C1 segment of cervical spinal cord (tissue), 14 donors: Measurements from ENCODE around the gene NUP160.
"Not testable (repeated sequence)": the region's sequence is repeated elsewhere in the genome, so short reads cannot be mapped to it uniquely, and the experiment has no call there.

ENCODE experiments used
- DNase-seq, 14 donors: peaks; one replicate each; lab custom pipeline; 2025; lab: John Stamatoyannopoulos, UW

The NUP160 gene

DNA sequence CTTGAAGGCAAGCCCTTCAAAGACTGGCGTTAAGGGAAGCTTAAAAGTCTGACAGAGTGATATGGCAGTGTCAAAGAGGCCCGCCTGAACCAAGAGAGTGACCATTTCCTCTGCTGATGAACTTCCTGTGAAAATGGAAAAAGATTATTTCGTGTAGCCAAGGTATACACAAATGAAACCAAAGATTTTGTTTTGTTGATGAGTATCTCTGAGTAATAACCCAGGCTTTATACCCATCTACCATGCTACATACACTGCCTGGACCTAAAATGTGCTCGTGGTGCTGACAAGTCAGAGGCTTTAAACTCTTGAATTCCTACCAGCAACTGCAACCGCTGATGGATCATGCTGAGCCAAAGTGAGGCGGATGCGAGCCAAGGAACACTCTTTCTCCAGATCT is 60.0 kb downstream of the NUP160 start:
- no peak for DNase-seq

DNA sequence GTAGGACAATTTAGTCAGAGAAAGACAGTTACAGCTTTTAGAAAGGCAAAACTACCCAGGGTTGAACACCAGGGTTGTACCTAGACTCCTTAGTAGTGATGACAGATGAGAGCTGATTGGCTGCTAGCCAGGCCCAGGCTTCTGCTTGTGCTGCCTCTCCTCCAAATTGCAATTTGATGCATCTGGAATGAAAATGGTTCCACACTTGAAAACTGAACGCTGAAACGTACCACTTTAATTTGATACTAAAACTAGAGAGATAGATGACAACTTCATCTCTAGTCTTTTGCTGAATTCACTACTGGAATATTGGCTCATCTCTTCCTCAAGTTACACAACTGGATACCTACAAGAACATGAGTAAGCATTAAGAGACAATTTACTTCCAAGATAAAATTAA is 61.8 kb downstream of the NUP160 start:
- DNase-seq: no peak

DNA sequence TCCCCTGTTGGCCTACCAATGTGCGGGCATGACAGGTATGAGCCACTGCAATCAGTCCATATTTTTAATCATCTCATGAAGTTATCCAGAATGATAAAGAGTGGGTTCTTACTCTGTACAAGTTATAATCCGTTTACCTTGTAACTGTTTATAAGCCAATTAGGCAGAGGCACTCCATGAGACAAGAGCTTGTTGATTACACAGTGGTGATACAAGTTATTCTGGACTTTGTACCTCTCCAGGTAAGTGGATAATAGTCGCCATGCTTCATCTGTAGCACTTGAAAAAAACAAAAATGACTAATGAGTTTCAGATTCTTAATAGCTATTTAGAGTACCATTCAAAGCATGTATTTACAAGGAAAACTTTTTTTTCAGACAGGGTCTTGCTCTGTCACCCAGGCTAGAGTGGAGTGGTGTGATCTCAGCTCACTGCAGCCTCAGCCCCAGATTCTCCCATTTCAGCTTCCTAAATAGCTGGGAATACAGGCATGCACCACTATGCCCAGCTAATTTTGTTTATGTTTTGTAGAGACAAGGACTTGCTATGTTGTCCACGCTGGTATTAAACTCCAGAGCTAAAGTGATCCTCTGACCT is 63.3 kb downstream of the NUP160 start:
- DNase-seq: no peak

DNA sequence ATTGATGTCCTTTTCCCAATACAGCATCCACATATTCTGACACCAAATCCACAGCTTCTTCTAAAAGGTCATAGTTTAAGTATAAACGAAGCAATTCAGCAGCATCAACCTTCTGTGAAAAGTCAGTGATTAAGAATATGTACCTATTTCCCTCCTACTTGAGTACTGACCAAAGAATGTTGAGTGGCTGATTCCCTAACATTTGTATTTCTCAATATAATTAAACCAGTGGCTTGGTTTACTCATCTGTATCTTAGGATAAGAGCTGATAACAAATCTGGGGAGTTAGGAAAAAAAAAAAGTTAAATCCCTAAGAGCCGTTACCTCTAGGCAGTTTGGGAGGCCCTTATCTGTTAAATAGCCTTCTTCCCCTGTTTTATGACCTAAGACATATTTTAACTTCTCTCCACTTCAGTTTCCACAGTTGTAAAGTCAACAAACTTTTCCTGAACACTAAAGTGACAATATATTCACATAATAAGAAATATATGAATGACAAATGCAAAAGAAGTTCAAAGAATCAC is 65.0 kb downstream of the NUP160 start:
- no peak for DNase-seq

DNA sequence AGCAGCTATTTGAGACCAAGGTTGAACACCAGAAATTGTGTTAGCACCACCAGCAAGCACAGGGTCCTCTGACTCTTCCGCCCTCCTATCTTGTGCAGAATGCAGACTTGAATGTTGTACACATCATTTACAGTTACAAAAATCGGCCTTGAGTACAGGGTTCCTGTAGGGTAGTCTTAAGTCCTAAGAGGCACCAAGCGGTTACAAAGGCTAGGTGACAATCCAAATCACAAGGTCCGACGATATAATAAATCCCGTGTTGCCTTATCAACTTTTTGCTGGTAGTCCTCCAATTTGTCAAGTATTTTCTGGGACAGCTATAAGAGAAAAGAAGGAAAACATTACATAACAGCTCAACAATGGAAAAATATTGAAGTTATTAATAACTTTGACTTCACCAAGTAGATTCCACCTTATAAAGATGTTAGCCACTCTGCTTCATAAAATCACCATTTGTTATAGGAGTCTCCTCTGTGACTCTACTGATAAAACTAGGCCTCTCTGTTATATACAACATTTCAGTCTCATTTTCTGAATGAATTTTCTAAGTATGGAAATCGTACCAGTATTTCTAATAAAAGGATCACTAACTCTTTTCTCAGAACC is 69.2 kb downstream of the NUP160 start:
- DNase-seq: no peak

DNA sequence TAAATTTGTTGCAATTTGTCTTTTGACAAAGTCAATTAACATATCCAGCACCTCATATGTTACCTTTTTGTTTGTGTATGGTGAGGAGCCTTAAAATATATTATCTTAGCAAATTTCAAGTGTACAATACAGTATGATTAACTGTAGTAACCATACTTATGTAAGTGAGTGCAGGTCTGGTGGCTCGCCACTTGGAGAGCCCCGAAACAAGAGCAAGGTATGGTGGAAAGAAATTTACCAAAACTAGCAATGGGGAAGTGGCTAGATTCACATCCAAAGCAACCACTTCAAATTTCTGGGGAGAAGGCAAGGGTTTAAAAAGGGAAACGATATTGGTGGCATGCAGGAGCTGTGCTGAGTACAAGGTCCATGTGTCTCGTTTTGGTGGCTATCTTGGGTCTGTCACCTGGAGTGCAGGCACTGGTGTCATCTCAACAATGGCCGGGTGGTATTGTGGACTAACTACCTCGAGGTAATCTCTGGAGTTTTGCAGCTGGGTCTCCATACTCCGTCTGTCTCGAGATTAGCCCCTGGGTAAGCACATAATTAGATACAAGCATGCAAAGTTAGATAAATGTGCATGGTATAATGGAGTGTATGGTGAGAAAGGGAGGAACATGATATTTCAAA is 72.8 kb downstream of the NUP160 start:
- DNase-seq: no peak

DNA sequence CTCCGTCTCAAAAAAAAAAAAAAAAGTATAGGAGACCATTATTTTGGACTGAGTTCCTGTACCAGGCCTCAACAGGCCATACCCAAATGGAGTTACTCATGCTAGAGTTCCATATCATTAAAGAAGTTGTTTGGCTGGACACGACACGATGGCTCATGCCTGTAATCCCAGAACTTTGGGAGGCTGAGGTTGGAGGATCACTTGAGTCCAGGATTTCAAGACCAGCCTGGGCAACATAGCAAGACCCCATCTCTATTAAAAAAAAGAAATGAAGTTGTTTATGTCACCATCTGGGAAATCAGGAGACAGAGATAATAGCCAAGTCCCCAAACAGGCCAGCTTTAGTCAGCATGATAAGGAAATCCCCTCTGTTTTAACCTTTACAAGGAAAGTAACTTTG is 74.3 kb downstream of the NUP160 start:
- DNase-seq: no peak

DNA sequence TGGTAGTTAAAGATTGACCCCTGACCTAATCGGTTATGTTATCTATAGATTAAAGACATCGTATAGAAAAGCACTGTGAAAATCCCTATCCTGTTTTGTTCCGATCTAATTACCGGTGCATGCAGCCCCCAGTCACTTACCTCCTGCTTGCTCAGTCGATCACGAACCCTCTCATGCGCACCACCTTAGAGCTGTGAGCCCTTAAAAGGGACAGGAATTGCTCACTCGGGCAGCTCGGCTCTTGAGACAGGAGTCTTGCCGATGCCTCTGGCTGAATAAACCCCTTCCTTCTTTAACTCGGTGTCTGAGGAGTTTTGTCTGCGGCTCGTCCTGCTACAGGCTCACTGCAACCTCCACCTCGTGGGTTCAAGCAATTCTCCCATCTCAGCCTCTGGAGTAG is 78.6 kb downstream of the NUP160 start:
- DNase-seq: peak in 1 of 14 donors; percentile 3

DNA sequence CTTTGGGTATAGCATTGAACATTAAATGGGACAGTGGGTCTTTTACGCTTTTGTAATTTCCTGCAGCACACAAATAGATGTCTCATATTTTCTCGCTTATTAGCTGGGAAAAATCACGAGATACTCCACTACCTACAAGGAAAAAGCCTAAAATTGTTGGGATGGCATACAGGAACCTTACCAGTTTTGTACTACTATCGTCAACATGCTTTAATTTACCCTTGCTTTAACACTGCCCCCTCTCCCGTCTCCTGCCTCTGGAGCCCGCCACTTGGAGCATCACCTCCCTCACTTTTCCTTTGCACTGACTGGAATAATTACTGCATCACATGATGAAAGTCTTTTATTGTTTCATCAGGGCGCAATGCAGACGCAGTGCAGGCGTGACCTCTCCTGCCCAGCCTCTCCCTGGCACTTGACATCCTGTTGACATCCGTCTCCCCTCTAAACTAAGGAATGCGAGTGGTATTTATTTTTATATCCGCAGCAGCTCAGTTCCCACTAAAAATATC is 80.0 kb downstream of the NUP160 start:
- DNase-seq: peak in 13 of 14 donors; percentile 7 to 65 (median 44)

DNA sequence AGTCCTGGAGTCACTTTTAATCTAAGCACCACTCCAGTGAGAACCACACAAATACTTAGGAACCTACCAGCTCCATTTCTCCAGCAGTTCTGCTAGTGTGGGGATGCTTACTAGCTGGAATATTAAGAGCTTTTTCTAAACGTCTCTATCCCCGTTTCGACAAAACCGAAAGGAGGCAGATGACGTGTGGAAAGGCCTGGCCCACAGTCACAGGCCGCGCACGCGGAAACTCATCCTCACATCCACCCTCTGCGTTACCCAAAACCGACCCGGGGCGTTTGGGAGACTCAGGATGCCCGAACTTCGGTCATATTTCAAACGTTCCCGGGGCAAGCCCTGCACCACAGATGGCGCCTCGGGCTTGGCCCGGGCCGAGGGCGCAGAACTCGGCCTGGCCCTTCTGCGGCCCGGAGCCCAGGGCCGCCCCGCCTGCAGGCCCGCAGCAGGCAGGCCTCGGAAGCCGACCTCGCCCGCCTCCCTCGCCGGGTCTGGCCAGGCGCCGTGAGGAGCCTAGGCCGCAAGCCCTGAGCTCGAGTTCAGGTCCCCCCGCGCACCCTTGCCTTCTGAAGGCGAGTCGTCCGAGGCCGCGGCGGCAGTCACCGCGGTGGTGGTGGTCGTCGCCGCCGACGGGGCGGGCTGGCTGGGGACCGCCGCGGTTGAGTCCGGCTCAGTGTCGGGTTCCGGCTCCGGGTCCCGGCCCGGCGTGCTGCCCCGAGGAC is 81.5 kb downstream of the NUP160 start:
- DNase-seq: peak in 13 of 14 donors; percentile 21 to 84 (median 73)

DNA sequence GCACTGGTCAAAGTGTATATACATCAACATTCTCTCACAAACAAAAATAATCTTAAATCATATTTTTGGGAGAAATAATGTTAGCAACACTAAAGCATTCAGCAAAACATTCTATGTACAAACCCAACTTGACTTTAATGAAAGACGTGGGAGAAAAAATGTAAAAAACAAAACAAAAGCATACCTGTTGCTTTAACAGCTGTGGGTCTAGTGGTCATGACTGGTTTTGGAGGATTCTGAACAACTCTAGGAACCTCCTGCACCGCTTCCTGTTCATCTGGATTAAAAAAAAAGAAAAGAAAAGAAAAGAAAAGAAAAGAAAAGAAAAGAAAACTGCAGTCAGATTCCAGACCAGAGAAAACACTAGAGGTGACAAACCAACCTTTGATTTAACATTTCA is 83.1 kb downstream of the NUP160 start:
- no peak for DNase-seq

DNA sequence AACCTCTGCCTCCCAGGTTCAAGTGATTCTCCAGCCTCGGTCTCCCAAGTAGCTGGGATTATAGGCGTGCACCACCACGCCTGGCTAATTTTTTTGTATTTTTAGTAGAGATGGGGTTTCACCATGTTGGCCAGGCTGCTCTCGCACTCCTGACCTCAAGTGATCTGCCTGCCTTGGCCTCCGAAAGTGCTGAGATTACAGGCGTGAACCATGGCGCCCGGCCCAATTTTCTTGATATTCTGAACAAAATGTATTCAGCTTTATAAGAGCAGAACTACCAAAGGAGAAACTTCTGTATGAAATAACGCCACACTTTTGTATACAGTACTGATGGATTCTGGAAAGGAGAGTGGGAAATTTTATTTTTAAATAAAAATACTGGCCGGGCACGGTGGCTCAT is 88.9 kb downstream of the NUP160 start:
- not testable (repeated sequence) for DNase-seq

DNA sequence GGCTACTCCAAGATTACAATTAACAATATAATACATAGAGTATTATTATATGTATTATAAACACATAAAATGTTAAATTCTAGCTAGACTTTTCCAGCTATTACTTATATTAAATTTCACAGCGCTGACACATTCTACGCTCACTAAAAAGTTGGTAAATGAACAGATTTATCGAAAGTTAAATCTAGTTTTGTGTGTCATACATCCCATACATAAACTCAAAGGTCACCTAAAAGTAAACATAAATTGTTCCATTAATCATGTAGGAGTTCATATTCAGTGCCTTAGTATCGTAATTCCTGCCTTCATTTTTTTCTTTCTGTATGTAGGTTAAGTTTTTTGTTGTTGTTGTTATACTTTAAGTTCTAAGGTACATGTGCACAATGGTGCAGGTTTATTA is 91.9 kb downstream of the NUP160 start:
- no peak for DNase-seq

DNA sequence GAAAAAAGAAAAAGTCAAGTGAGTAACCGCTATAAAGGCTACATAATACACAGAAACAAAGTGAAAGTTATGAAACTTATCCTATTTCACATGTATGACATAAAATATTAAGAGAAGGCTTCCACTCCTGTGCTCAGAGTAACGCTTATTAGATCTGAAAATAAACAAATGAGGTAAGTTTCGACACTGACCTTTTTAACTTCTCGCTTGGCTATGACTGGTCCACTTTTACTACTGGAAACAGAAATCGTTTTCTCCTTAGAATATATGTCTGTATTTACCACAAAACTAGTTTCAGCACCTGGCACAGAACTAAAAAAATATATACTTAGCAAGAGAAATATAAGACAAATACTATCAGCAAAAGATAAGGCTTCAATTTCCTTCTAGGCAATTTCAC is 97.4 kb downstream of the NUP160 start:
- no peak for DNase-seq

DNA sequence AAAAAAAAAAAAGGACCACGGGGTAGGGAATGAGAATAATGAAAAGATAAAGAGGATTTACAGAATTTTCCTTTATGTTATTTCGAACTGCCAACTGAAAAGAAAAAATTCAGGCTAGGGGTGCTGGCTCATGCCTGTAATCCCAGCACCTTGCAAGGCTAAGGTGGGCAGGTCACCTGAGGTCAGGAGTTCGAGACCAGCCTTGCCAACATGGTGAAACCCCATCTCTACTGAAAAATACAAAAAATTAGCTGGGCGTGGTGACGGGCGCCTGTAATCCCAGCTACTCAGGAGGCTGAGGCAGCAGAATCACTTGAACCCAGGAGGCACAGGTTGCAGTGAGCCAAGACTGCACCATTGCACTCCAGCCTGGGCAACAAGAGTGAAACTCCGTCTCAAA is 105.7 kb downstream of the NUP160 start:
- not testable (repeated sequence) for DNase-seq

DNA sequence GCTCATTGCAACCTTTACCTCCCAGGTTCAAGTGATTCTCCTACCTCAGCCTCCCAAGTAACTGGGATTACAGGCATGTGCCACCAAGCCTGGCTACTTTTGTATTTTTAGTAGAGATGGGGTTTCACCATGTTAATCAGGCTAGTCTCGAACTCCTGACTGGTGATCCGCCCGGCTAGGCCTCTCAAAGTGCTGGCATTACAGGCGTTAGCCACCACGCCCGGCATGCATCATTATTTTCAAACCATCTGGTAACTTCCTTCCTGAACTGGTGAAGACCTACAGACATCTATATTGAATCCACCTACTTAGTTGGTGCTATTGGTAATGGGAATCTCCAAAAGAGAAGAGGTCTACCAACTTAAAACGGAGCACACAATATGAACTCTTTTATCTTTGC is 110.3 kb downstream of the NUP160 start:
- DNase-seq: not testable (repeated sequence)

DNA sequence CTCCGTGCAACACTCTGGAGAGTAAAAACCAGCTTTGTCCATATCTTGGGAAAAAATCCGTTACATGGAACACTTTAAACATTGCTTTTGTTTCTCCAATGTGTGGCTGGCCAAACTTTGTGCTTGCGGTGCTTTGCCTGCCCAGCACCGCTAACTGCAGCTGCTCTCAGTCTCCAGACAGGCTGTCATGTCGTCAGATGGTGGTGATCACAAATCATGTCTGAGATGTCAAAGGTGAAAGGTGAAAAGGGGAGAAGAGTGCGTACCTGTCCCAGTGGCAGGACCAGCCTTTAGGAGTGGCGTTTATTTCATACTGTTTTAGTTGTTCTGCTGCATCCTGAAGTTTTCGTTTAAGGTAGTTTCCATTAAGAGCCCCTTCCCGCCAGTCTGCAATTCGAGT is 115.9 kb downstream of the NUP160 start:
- no peak for DNase-seq

DNA sequence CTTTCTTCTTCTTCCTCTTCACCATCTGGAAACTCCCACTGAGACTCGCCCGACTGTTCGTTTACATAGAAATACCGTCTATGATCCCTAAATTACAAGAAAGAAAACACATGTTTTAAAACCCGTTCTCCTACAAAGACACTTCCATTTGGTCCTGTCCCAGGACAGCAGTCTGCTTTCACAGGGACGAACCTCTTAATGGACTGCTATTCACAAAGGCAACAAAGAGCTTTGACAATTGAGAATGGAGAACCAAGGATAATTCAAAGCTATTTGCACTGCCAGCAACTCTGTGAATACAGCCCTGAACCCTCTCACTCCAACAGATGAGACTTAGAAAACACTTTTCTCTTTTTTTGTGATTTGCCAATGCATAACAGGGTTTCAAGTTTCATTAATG is 116.7 kb downstream of the NUP160 start:
- DNase-seq: no peak
